Stimulated activated CD4-positive, alpha-beta T cell treated with anti-CD3 and anti-CD28 coated beads, Interleukin-1b, Interleukin-23, amount 100 ng/mL, for 4 hours (primary cell): Measurements from ENCODE around the gene WDR82.
"Not testable (repeated sequence)": the region's sequence is repeated elsewhere in the genome, so short reads cannot be mapped to it uniquely, and the experiment has no call there.

Source experiments
- DNase-seq, 2 donors: peaks; one replicate each; pipeline ENCODE4 v3.0.0-alpha.2; 2020; ENCODE audit warnings: low read depth in 2 of 2

Gene WDR82

DNA sequence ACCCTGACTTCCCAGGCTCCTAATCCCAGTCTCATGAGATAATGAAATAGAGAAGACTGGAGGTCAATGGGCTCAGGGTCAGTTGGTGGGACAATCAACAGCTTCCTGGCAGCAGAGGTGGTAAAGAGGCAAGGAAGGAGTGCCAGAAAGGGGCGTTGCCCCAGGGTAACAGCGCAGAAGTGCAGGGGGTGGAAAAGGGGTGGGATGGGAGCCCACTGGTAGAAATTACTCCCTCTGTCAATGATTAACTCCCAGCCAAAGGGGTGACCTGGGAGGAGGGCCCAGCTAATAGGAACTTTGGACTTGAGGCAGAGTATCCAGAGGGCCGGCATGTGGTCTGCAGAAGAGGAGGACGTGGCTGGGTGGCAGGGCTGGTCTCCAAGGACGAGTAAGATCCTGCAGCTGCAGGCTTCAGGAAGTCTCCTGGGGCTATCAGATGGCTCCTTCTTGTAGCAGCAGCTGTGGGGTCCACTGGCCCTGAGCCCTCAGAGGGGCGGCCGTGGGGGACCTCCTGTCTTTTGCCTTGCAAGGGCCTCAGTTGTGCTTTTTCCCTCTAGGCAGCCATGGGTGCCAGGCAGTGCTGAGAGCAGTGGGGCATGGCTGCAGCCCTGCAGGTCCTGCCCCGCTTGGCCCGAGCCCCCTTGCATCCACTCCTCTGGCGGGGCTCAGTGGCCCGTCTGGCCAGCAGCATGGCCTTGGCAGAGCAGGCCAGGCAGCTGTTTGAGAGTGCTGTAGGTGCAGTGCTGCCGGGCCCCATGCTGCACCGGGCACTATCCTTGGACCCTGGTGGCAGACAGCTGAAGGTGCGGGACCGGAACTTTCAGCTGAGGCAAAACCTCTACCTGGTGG lies 11.5 kb upstream of the WDR82 start:
- DNase-seq = no peak

DNA sequence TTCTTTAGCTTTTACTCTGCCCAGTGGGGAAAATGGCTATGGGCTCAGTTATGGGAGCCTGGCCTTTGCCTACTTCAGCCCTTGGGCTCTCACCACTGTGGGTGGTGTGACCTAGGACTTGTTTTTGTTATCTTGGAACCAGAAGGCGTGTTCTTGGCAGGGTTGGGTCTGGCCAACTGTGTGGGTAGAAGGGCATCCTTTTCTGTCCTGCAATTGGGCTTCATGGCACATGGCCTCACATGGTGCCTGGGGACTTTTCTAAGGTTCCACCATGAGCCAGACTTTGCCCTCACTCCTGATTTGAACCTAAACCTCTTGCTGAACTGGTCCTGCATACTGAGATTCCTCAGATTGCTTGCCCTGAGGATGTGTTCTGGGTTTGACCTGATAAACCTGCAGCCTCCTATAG lies 10.9 kb upstream of the WDR82 start:
- DNase-seq = no peak

DNA sequence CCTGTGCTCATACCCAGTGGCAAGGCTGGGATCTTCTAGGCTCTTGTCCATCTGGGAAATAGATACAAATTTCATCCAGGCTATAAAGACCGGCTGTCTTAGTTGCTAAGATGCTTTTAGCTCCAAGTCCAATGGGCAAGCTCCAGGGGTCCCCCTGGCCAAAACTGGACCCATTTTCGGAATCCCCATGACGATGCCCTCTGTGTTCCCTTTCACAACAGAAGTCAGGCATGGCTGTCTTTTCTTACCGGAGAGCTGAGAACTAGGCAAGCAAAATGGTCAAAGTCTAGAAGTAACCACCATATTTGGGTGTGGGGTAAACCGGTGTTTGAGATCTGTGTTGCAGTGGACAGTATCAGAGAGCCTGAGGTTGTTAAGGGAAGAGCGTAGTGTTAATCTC lies 10.2 kb upstream of the WDR82 start:
- no peak for DNase-seq

DNA sequence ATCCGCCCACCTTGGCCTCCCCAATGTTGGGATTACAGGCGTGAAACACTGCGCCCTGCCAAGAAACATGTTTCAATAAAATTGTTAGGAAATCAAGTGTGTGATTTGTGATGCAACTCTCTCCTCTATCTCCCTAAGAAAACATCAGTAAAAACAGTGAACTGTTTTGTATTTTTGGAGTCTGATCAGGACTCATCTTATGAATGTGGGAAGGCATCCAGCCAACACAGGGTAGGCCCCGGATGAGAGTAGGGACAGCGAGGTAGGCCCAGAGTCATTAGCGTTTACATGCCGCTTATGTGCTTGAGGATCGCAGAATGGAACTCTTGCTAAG lies 8.3 kb upstream of the WDR82 start:
- no peak for DNase-seq

DNA sequence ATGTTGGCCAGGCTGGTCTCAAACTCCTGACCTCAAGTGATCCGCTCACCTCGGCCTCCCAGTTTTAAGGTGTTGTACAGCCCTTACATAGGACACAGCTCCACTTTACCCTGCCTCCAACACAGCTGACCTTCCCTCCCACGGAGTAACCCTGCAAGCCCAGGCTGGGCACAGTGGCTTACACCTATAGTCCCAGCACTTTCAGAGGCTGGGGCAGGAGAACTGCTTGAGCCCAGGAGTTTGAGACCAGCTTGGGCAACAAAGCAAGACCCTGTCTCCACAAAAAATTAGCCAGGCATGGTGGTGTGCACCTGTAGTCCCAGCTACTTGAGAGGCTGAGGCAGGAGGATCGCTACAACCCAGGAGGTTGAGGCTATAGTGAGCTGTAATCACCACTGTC lies 5.6 kb upstream of the WDR82 start:
- DNase-seq = not testable (repeated sequence)

DNA sequence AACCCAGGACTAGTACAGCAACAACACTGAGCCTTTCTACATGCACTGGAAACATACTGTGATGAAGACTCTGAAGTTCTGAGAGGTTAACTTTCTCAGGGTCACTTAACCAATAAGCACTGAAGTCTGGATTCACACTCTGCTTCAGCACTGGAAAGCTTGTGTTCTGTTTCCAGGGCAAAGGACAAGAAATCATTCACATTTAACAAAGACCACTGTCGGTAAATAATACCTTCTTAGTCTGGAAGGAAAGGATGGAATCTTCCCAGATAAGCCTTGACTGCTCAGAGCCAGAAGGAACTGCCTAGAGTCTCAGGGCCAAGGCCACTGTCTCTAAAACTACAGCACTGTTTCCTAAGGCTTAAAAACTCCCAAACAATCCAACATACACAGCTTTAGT lies 4.9 kb upstream of the WDR82 start:
- no peak for DNase-seq

DNA sequence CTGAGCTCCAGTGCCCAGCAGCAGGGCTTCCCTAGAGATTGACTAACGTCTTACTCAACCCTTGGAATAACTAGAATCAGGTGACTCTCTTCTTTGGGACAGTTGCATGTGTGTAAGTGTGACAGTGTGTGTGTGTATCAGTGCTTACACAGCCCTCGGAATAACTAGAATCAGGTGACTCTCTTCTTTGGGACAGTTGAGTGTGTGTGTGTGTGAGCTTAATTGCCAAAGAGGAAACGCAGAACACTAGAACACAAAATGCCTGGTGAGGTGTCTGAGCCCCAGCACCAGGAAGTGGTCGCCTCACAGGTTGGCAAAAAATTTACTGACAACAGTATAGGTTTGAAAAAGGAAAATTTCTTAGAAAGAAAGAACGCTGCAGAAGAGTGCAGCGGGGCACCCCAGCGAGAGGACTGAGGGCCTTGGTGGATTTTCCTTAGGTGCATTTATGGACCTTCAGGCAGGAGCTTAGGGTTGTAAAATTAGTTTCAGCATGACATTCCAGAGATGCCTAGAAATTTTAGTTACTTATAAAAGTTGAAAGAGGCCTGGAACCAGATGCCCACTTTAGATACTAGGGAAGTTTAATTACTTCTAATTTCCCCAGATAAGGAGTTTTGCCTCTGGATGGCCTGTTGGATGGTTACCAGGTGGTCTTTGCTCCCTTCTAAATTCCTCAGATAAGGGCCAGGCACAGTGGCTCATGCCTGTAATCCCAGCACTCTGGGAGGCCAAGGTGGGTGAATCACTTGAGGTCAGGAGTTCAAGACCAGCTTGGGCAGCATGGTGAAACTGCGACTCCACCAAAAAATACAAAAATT lies 3.7 kb upstream of the WDR82 start:
- DNase-seq = no peak

DNA sequence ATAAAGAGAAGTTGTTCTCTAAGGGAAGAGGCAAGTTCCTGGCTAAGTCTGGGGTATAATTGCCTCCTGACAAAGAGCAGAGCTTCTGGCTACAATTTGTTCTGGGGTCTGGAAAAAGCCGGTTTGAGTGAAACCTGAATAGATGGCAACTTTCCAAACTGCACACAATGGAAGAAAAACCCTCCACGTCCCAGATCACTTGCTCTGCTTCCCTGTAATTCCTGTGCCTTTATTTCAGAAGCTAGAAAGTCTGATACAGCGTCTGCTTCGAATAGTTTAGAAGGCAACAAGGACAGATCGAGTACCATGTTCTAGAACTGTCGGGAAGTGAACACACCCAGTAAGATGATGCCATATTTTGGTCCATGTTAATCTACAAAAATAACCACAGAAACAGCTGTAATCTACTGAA lies 1.6 kb upstream of the WDR82 start:
- DNase-seq = no peak

DNA sequence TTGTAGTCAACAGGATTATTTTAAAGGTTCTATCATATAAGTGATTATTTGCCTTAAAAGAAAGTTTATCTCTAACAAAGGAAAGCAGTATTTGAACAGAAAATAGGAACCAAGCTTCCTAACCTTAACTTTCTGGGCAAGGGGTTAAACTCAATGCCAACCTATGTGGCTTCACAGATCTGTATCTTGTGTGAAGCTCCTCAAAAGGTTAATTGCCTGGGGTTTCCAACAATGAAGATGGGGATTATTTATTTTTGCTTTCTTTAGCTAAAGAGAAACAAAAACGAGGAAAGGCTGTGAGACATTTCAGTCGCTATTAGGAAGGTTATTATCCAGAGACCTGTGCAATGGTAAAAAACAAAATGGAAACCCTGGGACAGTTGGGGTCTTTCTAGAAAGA lies 1.1 kb upstream of the WDR82 start:
- DNase-seq = no peak

DNA sequence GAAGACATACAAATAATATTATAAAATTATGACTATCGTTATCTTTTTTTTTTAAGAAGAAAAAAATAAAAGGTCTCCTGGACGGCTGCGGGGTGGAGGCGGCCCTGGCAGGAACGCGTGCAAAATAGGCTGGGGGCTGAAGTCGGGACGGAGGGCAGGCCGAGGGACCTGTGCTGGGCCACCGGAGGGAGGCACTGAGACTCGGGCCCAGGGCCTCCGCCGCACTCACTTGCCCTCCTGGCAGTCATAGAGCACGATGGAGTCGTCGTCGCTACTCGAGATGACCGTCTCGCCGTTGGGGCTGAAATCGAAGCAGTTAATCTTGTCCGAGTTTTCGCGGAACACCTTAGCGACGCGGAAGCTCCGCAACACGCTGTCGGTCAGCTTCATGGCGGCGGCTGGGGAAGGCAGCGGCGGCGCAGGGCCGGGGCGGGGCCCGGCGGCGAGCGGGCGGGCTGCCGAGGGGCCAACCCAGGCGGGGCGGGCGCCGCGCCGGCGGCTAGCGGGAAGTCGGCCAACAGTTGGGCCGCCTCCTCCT lies 408 bp downstream of the WDR82 start:
- DNase-seq = peak; percentile 38 to 64

DNA sequence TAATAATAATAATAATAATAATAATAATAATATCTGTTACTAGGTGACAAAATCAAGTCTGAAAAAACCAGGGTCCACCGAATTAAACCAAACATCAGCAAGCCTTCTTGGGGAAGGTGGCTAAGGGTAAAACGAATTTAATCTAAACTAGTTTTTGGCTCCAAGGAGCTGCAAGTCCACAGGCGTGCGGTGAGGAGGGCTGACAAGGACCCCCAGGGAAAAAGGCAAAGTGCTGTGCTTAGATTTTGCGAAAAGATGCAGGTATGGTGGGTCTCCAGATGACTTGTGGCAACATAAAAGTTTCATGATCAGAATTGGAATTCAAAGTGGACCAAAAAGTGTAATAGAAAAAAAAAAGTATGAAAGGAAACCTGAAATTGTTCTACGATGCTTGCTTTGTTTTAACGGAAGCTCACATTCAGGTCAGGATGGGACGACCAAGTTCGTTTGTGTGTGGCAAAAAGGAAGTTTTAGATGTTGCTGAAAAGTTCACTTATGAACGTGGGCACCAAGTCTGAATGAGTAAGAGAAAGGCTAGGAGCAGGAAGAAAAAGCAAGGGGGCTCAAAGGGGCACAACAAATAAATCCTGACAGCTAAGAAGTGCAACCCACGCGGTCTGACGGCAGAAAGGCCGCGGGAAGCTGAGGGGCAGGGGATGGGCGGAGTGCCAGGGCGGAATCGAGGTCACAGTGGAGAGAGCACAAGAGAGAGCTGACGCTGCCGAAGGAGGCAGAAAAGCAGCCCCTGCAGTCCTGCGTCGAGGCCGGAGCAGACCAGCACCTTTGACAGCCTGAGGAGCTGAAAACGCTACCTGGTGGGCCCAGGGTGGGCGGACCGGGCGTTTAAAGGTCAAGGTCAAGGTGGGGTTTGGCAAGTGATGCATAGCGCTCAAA lies 1.1 kb downstream of the WDR82 start:
- DNase-seq = peak; percentile 63 to 66

DNA sequence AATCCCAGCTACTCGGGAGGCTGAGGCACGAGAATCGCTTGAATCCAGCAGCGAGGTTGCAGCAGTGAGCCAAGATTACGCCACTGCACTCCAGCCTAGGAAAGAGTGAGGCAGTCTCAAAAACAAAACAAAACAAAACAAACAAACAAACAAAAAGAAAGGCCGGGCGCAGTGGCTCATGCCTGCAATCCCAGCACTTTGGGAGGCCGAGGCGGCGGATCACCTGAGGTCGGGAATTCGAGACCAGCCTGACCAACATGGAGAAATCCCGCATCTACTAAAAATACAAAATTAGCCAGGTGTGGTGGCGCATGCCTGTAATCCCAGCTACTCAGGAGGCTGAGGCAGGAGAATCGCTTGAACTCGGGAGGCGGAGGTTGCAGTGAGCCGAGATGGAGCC lies 3.7 kb downstream of the WDR82 start:
- DNase-seq = not testable (repeated sequence)

DNA sequence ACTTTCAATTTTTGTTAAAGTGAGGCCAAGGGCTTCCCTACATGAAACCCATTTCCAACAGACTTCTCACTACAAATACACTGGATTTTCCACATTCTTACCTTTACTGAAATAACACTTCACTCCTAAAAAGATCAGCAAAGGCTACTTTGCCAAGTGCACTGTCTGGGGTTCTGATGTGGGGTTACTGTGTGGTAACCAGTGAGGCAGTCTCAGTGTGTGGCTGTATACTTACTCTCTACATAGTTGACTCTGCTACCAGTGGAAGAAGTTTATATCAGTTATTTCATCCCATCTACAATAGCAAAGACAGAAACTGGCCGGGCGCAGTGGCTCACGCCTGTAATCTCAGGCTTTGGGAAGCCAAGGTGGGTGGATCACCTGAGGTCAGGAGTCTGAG lies 5.6 kb downstream of the WDR82 start:
- DNase-seq = no peak

DNA sequence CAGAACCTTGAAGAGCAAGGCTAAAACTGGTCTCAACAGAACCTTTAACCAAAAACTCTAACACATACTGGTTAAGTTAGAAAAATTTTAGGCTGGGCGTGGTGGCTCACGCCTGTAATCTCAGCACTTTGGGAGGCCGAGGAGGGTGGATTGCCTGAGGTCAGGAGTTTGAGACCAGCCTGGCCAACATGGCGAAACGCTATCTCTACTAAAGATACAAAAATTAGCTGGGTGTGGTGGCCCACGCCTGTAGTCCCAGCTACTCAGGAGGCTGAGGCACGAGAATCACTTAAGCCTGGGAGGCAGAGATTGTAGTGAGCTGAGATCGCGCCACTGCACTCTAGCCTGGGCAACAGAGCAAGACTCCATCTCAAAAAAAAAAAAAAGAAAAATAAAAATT lies 6.3 kb downstream of the WDR82 start:
- DNase-seq = not testable (repeated sequence)

DNA sequence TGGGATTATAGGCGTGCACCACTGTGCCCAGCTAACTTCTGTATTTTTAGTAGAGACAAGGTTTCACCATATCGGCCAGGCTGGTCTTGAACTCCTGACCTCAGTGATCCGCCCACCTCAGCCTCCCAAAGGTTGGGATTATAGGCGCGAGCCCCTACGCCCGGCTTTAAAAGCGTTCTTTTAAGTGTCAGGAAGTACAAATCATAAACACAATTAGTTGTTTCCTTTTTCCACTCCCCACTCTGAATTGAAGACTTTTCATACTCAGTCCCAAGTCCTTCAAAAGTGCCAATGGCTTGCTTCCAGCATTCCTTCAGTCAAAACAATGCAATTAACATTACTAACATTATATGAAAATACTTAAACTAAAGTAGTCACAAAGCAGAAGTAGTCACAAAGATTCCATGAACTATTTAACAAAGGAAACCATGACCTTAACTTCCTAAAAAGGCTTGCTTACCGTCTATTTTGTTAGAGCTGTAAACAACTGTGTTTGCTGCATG lies 8.1 kb downstream of the WDR82 start:
- no peak for DNase-seq

DNA sequence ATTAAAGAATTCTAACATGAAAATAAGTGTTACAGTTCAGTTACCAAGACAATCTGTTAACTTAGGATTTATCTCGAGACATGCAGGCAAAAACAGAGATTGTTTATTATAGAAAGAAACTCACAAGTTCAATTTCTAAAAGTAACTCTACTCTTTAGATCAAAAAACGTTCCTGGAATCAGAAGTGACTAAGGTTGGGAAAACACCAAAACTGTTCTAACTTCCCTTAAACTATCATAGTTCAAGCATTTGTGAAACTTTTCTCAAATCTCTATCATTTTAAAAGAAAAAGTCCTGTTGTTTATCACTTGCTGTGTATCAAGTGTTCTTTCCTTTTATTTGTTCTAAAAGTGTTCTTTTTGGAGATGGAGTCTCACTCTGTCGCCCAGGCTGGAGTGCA lies 8.7 kb downstream of the WDR82 start:
- no peak for DNase-seq

DNA sequence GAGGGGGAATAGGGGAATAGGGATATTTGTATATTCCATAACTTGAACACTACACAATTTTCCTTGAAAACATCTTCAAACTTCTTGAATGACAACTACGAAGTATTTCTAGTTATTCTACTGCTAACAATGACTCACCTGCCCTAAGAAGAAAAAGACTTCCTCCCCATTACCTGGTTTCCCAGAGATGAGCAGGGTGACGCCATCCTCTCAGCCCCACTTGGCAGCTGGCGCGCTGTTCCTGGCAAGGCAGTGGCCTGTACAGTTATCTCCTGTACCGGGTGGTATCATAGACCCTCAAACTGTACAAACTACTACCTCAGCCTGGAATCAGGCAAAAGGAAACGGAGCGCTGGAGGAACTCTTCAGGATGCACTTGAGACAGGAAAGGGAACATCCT lies 10.4 kb downstream of the WDR82 start:
- DNase-seq = peak in 1 of 2 donors; percentile 34

DNA sequence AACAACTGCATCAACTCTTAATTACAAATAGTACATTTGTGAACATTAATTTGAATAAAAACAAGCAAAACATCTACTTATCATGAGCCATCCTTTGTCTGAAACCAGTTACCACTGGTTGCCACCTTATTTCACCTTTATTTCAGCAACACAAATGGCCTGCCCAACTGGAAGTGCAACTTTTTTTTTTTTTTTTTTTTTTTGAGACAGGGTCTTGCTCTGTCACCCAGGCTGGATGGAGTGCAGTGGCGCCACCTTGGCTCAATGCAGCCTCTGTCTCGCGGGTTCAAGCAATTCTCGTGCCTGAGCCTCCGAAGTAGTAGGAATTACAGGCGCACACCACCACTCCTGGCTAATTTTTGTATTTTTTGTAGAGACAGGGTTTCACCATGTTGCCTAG lies 13.1 kb downstream of the WDR82 start:
- DNase-seq = no peak

DNA sequence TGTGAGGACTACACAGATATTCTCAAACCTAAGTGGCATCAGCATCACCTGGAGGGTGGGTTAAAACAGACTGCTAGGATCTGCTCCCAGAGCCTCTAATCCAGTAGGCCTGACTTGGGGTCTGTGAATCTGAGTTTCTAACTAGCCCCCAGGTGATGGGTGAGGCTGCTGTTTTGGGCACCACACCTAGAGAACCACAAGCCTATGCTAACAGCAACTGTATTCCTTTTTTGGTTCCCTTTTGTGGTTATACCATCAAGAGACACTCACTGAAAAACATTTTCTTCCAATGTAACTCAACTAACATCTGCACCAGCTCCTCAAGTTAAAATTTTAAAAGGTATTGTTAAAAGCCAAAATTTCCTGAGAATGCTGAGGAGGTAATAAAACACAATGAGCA lies 16.0 kb downstream of the WDR82 start:
- no peak for DNase-seq

DNA sequence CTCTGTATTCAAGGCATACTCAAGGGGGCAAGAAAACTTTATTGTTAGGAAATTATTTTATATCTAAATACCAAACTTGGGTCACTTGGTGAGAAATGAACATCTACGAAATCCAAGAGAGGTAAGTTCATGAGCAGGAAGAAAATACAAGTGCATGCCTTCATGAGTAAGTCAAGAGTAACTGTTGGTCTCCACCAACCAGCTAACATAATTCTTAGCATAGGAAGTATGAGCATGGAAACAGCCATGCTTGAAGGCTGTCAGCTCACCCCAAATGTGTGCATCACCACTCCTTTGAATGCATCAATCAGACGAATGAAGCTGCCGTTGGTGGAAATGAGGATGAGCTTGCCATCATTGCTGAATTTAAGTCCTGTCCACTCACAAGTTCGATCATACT lies 19.0 kb downstream of the WDR82 start:
- no peak for DNase-seq

DNA sequence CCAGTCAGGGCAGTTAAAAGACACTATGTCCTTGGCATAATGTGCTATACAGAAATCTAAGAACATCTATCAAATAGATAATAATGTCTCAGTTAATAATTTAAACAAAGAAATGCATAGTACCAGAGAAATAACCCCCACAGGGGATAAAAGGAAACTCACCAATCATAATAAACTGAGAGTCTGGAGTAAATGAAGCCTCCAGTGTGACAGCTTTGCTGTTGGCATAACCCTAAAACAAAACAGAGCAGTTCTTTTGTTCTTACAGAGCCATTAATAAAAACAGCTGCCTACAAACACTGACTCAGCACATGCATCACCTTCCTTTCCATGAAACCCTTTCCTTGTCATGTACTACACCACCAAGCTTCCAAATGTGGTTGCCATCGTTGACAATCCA lies 19.4 kb downstream of the WDR82 start:
- no peak for DNase-seq

DNA sequence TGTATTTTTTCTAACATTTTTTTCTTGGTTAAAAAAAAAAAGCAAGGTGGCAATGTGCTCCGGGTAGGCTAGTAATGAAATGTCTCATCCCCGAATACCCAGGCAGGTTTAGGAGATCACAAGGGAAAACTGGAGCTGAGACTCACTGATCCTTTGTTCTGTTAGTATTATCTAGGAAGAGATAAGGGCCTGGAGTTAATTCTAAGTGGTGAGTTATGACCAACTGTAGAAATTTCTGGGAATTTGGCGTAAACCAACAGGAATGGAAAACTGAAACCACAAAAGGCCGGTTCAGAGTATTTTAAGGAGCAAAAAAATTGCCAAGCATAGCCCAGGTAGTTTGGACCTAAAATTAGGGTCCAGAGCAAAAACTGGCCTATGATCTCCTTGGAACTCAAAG lies 20.5 kb downstream of the WDR82 start:
- no peak for DNase-seq
